H9 (cell line): ENCODE data around the gene ITPKB. TPM values are rescaled to one million over a fixed set of nuclear protein-coding genes. Genes with fewer than 3 reads are reported as not detected.

ENCODE experiments used
- DNase-seq: peaks from one replicate; pipeline ENCODE4 v3.0.0-alpha.2; 2017
- H2AFZ ChIP-seq: one replicate; pipeline ENCODE4 v1.6.1; 2013; ENCODE audit warnings: mild to moderate bottlenecking, low read length, control low read depth, moderate library complexity
- H2AK5ac ChIP-seq: 2 replicates; pipeline ENCODE4 v1.6.1; 2013; ENCODE audit warnings: low read length, control low read depth, mixed read lengths; ENCODE audit not compliant: insufficient read length
- H2BK120ac ChIP-seq: one replicate; pipeline ENCODE4 v1.6.1; 2013; ENCODE audit warnings: low read depth, mild to moderate bottlenecking, low read length, control low read depth, inconsistent platforms; ENCODE audit not compliant: poor library complexity, severe bottlenecking
- H2BK12ac ChIP-seq: 2 replicates; pipeline ENCODE4 v1.6.1; 2013; ENCODE audit warnings: low read length, control low read depth, mixed read lengths, low read depth; ENCODE audit not compliant: insufficient read length
- H2BK15ac ChIP-seq: 2 replicates; pipeline ENCODE4 v1.6.1; 2013; ENCODE audit warnings: low read depth, low read length, control low read depth
- H2BK20ac ChIP-seq: one replicate; pipeline ENCODE4 v1.6.1; 2013; ENCODE audit warnings: low read depth, mild to moderate bottlenecking, low read length, control low read depth, inconsistent platforms; ENCODE audit not compliant: poor library complexity, severe bottlenecking
- H2BK5ac ChIP-seq: 2 replicates; pipeline ENCODE4 v1.6.1; 2013; ENCODE audit warnings: low read length, control low read depth, mixed read lengths; ENCODE audit not compliant: insufficient read length
- H3K14ac ChIP-seq: 2 replicates; pipeline ENCODE4 v1.6.1; 2013; ENCODE audit warnings: low read length, control low read depth; ENCODE audit not compliant: insufficient read depth
- H3K18ac ChIP-seq: 2 replicates; pipeline ENCODE4 v1.6.1; 2013; ENCODE audit warnings: low read depth, mild to moderate bottlenecking, mixed read lengths, low read length, control low read depth; ENCODE audit not compliant: insufficient read length
- H3K23ac ChIP-seq: 2 replicates; pipeline ENCODE4 v1.6.1; 2013; ENCODE audit warnings: low read length, control low read depth, mixed read lengths, low read depth; ENCODE audit not compliant: insufficient read length
- H3K23me2 ChIP-seq: 2 replicates; pipeline ENCODE4 v1.6.1; 2013; ENCODE audit warnings: low read depth, mild to moderate bottlenecking, mixed read lengths, low read length, control low read depth; ENCODE audit not compliant: insufficient read length, poor library complexity, severe bottlenecking
- H3K27ac ChIP-seq: 2 replicates; pipeline ENCODE4 v1.5.1; 2013; ENCODE audit warnings: low read length, control low read depth, mixed read lengths, low read depth; ENCODE audit not compliant: insufficient read length
- H3K27me3 ChIP-seq: 2 replicates; pipeline ENCODE4 v1.6.1; 2013; ENCODE audit warnings: low read length, control low read depth, inconsistent platforms; ENCODE audit not compliant: insufficient read depth
- H3K4ac ChIP-seq: 2 replicates; pipeline ENCODE4 v1.6.1; 2013; ENCODE audit warnings: low read depth, mild to moderate bottlenecking, control low read depth, inconsistent platforms, low read length, moderate library complexity
- H3K4me1 ChIP-seq: 2 replicates; pipeline ENCODE4 v1.6.1; 2013; ENCODE audit warnings: low read length, control low read depth, inconsistent platforms; ENCODE audit not compliant: insufficient read depth
- H3K4me2 ChIP-seq: 2 replicates; pipeline ENCODE4 v1.6.1; 2013; ENCODE audit warnings: low read length, control low read depth, mixed read lengths; ENCODE audit not compliant: insufficient read length, insufficient read depth
- H3K56ac ChIP-seq: 2 replicates; pipeline ENCODE4 v1.6.1; 2013; ENCODE audit warnings: low read depth, mild to moderate bottlenecking, mixed read lengths, low read length, control low read depth; ENCODE audit not compliant: insufficient read length
- H3K79me1 ChIP-seq: 2 replicates; pipeline ENCODE4 v1.6.1; 2013; ENCODE audit warnings: low read depth, mild to moderate bottlenecking, moderate library complexity, low read length, control low read depth, inconsistent platforms; ENCODE audit not compliant: insufficient read depth, poor library complexity, severe bottlenecking
- H3K79me2 ChIP-seq: 2 replicates; pipeline ENCODE4 v1.6.1; 2013; ENCODE audit warnings: low read length, control low read depth, inconsistent platforms; ENCODE audit not compliant: insufficient read depth
- H3K9ac ChIP-seq: 2 replicates; pipeline ENCODE4 v1.6.1; 2013; ENCODE audit warnings: low read length, control low read depth, mixed read lengths; ENCODE audit not compliant: insufficient read length; ENCODE audit errors: extremely low read depth
- H3K9me3 ChIP-seq: one replicate; pipeline ENCODE4 v1.6.1; 2013; ENCODE audit warnings: low read depth, low read length, inconsistent platforms; ENCODE audit not compliant: control insufficient read depth
- H3T11ph ChIP-seq: one replicate; pipeline ENCODE4 v1.6.1; 2013; ENCODE audit warnings: mild to moderate bottlenecking, low read length, control low read depth, inconsistent platforms
- H4K20me1 ChIP-seq: one replicate; pipeline ENCODE4 v1.6.1; 2013; ENCODE audit not compliant: control insufficient read depth, insufficient read length, insufficient read depth
- H4K5ac ChIP-seq: 2 replicates; pipeline ENCODE4 v1.6.1; 2013; ENCODE audit warnings: low read depth, mild to moderate bottlenecking, mixed read lengths, low read length, control low read depth; ENCODE audit not compliant: insufficient read length
- H4K8ac ChIP-seq: replicated peaks from 2 replicates; pipeline ENCODE4 v1.6.1; 2013; ENCODE audit warnings: low read length, control low read depth, mixed read lengths, low read depth; ENCODE audit not compliant: insufficient read length
- H4K91ac ChIP-seq: 2 replicates; pipeline ENCODE4 v1.6.1; 2013; ENCODE audit warnings: low read depth, mild to moderate bottlenecking, moderate library complexity, mixed read lengths, low read length, control low read depth; ENCODE audit not compliant: insufficient read length
- H3K27ac Mint-ChIP-seq, 3 experiments: 2 replicates in 2 of 3; 3 replicates in 1 of 3; pipeline ENCODE4 v1.8.0; 2020 to 2021; ENCODE audit warnings: mixed read lengths in 3 of 3, mild to moderate bottlenecking in 1 of 3, moderate library complexity in 1 of 3
- H3K27me3 Mint-ChIP-seq: 2 replicates; pipeline ENCODE4 v1.8.0; 2021; ENCODE audit warnings: low read depth, mild to moderate bottlenecking, moderate library complexity, mixed read lengths
- H3K36me3 Mint-ChIP-seq, 3 experiments: 2 replicates in 2 of 3; 3 replicates in 1 of 3; pipeline ENCODE4 v1.8.0; 2020 to 2021; ENCODE audit warnings: low read depth in 3 of 3, mixed read lengths in 3 of 3; ENCODE audit not compliant: insufficient read depth in 1 of 3
- H3K4me1 Mint-ChIP-seq, 2 experiments: 2 replicates each; pipeline ENCODE4 v1.8.0; 2020; ENCODE audit warnings: mixed read lengths in 2 of 2
- H3K4me3 Mint-ChIP-seq, 2 experiments: 2 replicates in 1 of 2; 3 replicates in 1 of 2; pipeline ENCODE4 v1.8.0; 2020 to 2021; ENCODE audit warnings: mild to moderate bottlenecking in 2 of 2, mixed read lengths in 2 of 2, moderate library complexity in 1 of 2
- H3K9me3 Mint-ChIP-seq, 2 experiments: 2 replicates in 1 of 2; 3 replicates in 1 of 2; pipeline ENCODE4 v1.8.0; 2020; ENCODE audit warnings: mild to moderate bottlenecking in 2 of 2, mixed read lengths in 2 of 2, moderate library complexity in 1 of 2
- CTCF ChIP-seq: fragments of 200-600 bp; sonication (generic); conservative IDR thresholded peaks from 3 replicates; pipeline ENCODE4 v1.8.0; 2021; ENCODE audit warnings: antibody characterized with exemption, mild to moderate bottlenecking
- WGBS: extraction: QIAGEN DNeasy Blood & Tissue Kit; methylation state at CpG from one replicate; pipeline ENCODE4 v1.1.7; 2013; ENCODE audit warnings: missing lambda C conversion rate, low lambda C conversion rate, mixed read lengths; ENCODE audit not compliant: insufficient read length; ENCODE audit errors: extremely low coverage; 5-methylcytosine and 5-hydroxymethylcytosine counted together
- total RNA-seq: library from RNA; stranded (reverse); gene quantifications from 2 replicates; pipeline ENCODE4 v1.2.1, GENCODE V29; 2021

ITPKB gene
- total RNA-seq, 1 experiment from 2014 or later: 3.8 TPM

- Histone ChIP-seq H2BK12ac (no peak overlapping the region), H4K20me1 (no peaks in the 10 kb centered on the region), H3K4me1 (no peaks in the 10 kb centered on the region), H3K14ac (no peak overlapping the region), H3K18ac (no peak overlapping the region), H2AK5ac (no peak overlapping the region), H4K91ac (no peak overlapping the region), H3K23ac (no peak overlapping the region), H3K27ac (no peak overlapping the region), H3K23me2 (no peaks in the 10 kb centered on the region), H2BK5ac (no peak overlapping the region), H3T11ph (no peak overlapping the region), H3K9ac (no peak overlapping the region), H3K27me3 (no peaks in the 10 kb centered on the region; the same call in 1 of the 2 replicates), H3K4me2 (no peak overlapping the region), H2AFZ (no peak overlapping the region), H2BK20ac (no peak overlapping the region), H3K79me2 (no peaks in the 10 kb centered on the region), H2BK120ac (no peak overlapping the region), H3K9me3 (no peaks in the 10 kb centered on the region), H4K5ac (no peak overlapping the region), H2BK15ac (no peak overlapping the region), H3K4ac (no peak overlapping the region), H3K79me1 (no peaks in the 10 kb centered on the region), H4K8ac (no peak overlapping the region), H3K56ac (no peak overlapping the region)
- Mint-ChIP-seq H3K27ac (no peak overlapping the region; a peak in 1 of 7 replicates), H3K4me3 (no peak overlapping the region), H3K9me3 (no peaks in the 10 kb centered on the region), H3K4me1 (peaks cover 10% of the 10 kb centered on the region in 2 experiments), H3K27me3 (peaks cover 10% of the 10 kb centered on the region), H3K36me3 (no peaks in the 10 kb centered on the region)
- no peak for TF ChIP-seq CTCF
- no CpG with 5 or more reads among the region's 11 CpGs for WGBS
- no peak for DNase-seq
Observed at GRCh38 chr1:226589008-226589733, 149.9 kb downstream of the ITPKB start.
